22Rv1 (cell line): ENCODE data around the gene RPS25.

Experiments
- ZFX ChIP-seq: fragments of 450-650 bp; IDR thresholded peaks from 2 replicates; pipeline ENCODE4 v1.6.1; 2017; ENCODE audit warnings: antibody characterized with exemption, borderline replicate concordance
- TF ChIP-seq, protein P1 (sequence below): fragments of 450-650 bp; IDR thresholded peaks from 2 replicates; pipeline ENCODE4 v1.5.1; 2017; ENCODE audit warnings: mild to moderate bottlenecking

DNA sequence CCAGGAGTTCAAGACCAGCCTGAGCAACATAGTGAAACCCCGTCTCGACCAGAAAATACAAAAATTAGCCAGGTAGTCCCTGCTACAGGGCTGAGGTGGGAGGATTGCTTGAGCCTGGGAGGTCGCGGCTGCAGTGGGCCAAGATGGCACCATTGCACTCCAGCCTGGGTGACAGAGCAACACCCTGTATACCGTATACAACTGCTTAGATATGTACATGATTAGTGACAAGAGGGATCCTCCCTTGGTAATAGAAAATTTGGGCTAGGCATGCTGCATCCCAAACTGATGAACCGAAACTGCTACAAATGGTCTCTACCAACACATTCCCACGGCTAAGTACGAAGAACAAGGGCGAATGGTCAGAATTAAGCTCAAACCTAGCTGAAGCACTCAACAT lies 24.8 kb upstream of the RPS25 start:
- TF ChIP-seq, protein P1, sequence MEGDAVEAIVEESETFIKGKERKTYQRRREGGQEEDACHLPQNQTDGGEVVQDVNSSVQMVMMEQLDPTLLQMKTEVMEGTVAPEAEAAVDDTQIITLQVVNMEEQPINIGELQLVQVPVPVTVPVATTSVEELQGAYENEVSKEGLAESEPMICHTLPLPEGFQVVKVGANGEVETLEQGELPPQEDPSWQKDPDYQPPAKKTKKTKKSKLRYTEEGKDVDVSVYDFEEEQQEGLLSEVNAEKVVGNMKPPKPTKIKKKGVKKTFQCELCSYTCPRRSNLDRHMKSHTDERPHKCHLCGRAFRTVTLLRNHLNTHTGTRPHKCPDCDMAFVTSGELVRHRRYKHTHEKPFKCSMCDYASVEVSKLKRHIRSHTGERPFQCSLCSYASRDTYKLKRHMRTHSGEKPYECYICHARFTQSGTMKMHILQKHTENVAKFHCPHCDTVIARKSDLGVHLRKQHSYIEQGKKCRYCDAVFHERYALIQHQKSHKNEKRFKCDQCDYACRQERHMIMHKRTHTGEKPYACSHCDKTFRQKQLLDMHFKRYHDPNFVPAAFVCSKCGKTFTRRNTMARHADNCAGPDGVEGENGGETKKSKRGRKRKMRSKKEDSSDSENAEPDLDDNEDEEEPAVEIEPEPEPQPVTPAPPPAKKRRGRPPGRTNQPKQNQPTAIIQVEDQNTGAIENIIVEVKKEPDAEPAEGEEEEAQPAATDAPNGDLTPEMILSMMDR: no peak
- TF ChIP-seq ZFX: no peak
